Measurements from ENCODE around the gene UBE2Q2. TPM values are rescaled to one million over a fixed set of nuclear protein-coding genes. Genes with fewer than 3 reads are reported as not detected.

Gene UBE2Q2
- total and polyA plus RNA-seq, 9 of the 15 experiments (the other 6 are each of a cell fraction or from before 2014, with no cell fraction given), result 6.2 to 24.0 (median 16.2) TPM

- TF ChIP-seq ZHX1 (conservative IDR thresholded peaks at IDR 0.05; ENCODE audit: low read length) (no peak), TBL1XR1 (IDR thresholded peaks at IDR 0.05; ENCODE audit: low read length in 2 of 2) (no peak), ZNF133 (CRISPR knock-in tag; IDR thresholded peaks at IDR 0.05) (no peak), CBFA2T2 (conservative IDR thresholded peaks at IDR 0.05) (no peak), ZNF778 (CRISPR knock-in tag; IDR thresholded peaks at IDR 0.05) (no peak), SMAD2 (IDR thresholded peaks at IDR 0.05; ENCODE audit: low read depth, low read length) (no peak), BRD9 (IDR thresholded peaks at IDR 0.05; ENCODE audit: low read depth, partially characterized antibody) (no peak), MXI1 (IDR thresholded peaks at IDR 0.05; ENCODE audit: low read depth, low read length) (peak; percentile 49; the same call in 1 of the 2 replicates), CEBPG (CRISPR knock-in tag; IDR thresholded peaks at IDR 0.05) (peak; percentile 2; the same call in 1 of the 2 replicates), CEBPG (tag; conservative IDR thresholded peaks at IDR 0.05 in 1 of 2, IDR thresholded peaks at IDR 0.05 in 1 of 2) (no peak), MAZ (CRISPR knock-in tag; conservative IDR thresholded peaks at IDR 0.05 in 1 of 2, IDR thresholded peaks at IDR 0.05 in 1 of 2) (peak in 1 of 2 experiments; percentile 88; a peak in 3 of 4 replicates), ZNF668 (CRISPR knock-in tag; IDR thresholded peaks at IDR 0.05) (no peak), PHF20 (IDR thresholded peaks at IDR 0.05; ENCODE audit: partially characterized antibody) (no peak), CBFB (CRISPR knock-in tag; IDR thresholded peaks at IDR 0.05) (no peak), ARHGAP35 (IDR thresholded peaks at IDR 0.05; ENCODE audit: partially characterized antibody) (no peak), ZNF239 (CRISPR knock-in tag; IDR thresholded peaks at IDR 0.05) (no peak)
- TF ChIP-seq, protein P1, sequence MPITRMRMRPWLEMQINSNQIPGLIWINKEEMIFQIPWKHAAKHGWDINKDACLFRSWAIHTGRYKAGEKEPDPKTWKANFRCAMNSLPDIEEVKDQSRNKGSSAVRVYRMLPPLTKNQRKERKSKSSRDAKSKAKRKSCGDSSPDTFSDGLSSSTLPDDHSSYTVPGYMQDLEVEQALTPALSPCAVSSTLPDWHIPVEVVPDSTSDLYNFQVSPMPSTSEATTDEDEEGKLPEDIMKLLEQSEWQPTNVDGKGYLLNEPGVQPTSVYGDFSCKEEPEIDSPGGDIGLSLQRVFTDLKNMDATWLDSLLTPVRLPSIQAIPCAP (CRISPR knock-in tag; IDR thresholded peaks at IDR 0.05; ENCODE audit: borderline replicate concordance), result no peak
- TF ChIP-seq, protein P2, sequence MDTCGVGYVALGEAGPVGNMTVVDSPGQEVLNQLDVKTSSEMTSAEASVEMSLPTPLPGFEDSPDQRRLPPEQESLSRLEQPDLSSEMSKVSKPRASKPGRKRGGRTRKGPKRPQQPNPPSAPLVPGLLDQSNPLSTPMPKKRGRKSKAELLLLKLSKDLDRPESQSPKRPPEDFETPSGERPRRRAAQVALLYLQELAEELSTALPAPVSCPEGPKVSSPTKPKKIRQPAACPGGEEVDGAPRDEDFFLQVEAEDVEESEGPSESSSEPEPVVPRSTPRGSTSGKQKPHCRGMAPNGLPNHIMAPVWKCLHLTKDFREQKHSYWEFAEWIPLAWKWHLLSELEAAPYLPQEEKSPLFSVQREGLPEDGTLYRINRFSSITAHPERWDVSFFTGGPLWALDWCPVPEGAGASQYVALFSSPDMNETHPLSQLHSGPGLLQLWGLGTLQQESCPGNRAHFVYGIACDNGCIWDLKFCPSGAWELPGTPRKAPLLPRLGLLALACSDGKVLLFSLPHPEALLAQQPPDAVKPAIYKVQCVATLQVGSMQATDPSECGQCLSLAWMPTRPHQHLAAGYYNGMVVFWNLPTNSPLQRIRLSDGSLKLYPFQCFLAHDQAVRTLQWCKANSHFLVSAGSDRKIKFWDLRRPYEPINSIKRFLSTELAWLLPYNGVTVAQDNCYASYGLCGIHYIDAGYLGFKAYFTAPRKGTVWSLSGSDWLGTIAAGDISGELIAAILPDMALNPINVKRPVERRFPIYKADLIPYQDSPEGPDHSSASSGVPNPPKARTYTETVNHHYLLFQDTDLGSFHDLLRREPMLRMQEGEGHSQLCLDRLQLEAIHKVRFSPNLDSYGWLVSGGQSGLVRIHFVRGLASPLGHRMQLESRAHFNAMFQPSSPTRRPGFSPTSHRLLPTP (IDR thresholded peaks at IDR 0.05; ENCODE audit: borderline replicate concordance, extremely low read depth, insufficient read length), result no peak
These were observed at the start of gene UBE2Q2 (continued) for GRCh38 chr15:75842722-75843677.

Data from K562 (cell line).